HepG2 (cell line): ENCODE data around the gene LSM10. TPM values are rescaled to one million over a fixed set of nuclear protein-coding genes. Genes with fewer than 3 reads are reported as not detected.
A peak's percentile ranks its signal among the peaks of the same experiment; 100 is the strongest.

ENCODE experiments used
- ATAC-seq: fragments of 200-7000 bp; cut with Tn5 transposase; 3 replicates; pipeline ENCODE4 v1.9.1; 2020; ENCODE audit warnings: mild to moderate bottlenecking, moderate library complexity
- BruUV-seq: library from RNA; stranded (reverse); fragments of 400-500 nt; replicated peaks from 2 replicates; lab custom pipeline; 2021; lab: Mats Ljungman, UMichigan
- CTCF ChIA-PET: fragments of 300-600 bp; formaldehyde crosslinking; extraction: SDS; loops from one replicate; lab custom pipeline; 2021; ENCODE audit warnings: low total read pairs, inconsistent platforms, low intra/inter-chr PET ratio; lab: Yijun Ruan, JAX
- POLR2A ChIA-PET: fragments of 350-600 bp; sonication (Branson Sonifier 250); formaldehyde crosslinking; loops from one replicate; lab custom pipeline; 2020; ENCODE audit warnings: antibody characterized with exemption, inconsistent platforms; lab: Yijun Ruan, JAX
- DNase-seq: peaks from one replicate; pipeline ENCODE4 v3.0.0-alpha.2; 2015; ENCODE audit warnings: low spot score
- FAIRE-seq: peaks from 3 replicates; lab custom pipeline; 2011; peaks lifted over from hg19 to GRCh38; lab: Jason Lieb, UNC
- H2AFZ ChIP-seq: one replicate; pipeline ENCODE4 v1.6.1; 2011; ENCODE audit warnings: low read length, inconsistent platforms
- H3K27ac ChIP-seq: fragments of 300-600 bp; 3 replicates; pipeline ENCODE4 v1.8.0; 2011; ENCODE audit warnings: mixed run types, mild to moderate bottlenecking, mixed read lengths, low read length, inconsistent platforms; ENCODE audit not compliant: insufficient read depth; ENCODE audit errors: extremely low read length
- H3K27me3 ChIP-seq, 2 experiments: fragments of 200-600 bp in 1 of 2; 2 replicates in 1 of 2; 3 replicates in 1 of 2; pipeline versions ENCODE4 v1.6.0 to v1.8.0; 2011; ENCODE audit warnings: low read length in 2 of 2, mild to moderate bottlenecking in 2 of 2, moderate library complexity in 2 of 2, inconsistent platforms in 1 of 2; ENCODE audit not compliant: insufficient read depth in 2 of 2, control insufficient read depth in 1 of 2
- H3K36me3 ChIP-seq, 2 experiments: fragments of 200-600 bp in 1 of 2; replicated peaks in 1 of 2; 2 replicates in 1 of 2; 3 replicates in 1 of 2; pipeline versions ENCODE4 v1.5.1 to v1.8.0; 2011; ENCODE audit warnings: low read length in 2 of 2, inconsistent platforms in 1 of 2; ENCODE audit not compliant: insufficient read depth in 2 of 2, control insufficient read depth in 1 of 2
- H3K4me1 ChIP-seq: 2 replicates; pipeline ENCODE4 v1.5.1; 2012; ENCODE audit warnings: low read length, inconsistent platforms; ENCODE audit not compliant: insufficient read depth
- H3K4me2 ChIP-seq: 2 replicates; pipeline ENCODE4 v1.6.0; 2011; ENCODE audit warnings: low read depth, low read length, inconsistent platforms
- H3K4me3 ChIP-seq, 3 experiments: fragments of 200-600 bp in 1 of 3; sonication (generic), shearing (Covaris generic) in 1 of 3; replicated peaks in 1 of 3; 2 replicates each; pipeline ENCODE4 v1.5.1; 2011 to 2016; ENCODE audit warnings: low read length in 3 of 3, inconsistent platforms in 2 of 3, low read depth in 2 of 3, mild to moderate bottlenecking in 2 of 3, control low read depth in 1 of 3, mixed read lengths in 1 of 3; ENCODE audit not compliant: insufficient read depth in 1 of 3
- H3K79me2 ChIP-seq: one replicate; pipeline ENCODE4 v1.6.1; 2011; ENCODE audit warnings: low read length, inconsistent platforms; ENCODE audit not compliant: insufficient read depth
- H3K9ac ChIP-seq: 2 replicates; pipeline ENCODE4 v1.6.0; 2011; ENCODE audit warnings: mild to moderate bottlenecking, low read depth, low read length, inconsistent platforms; ENCODE audit not compliant: insufficient read depth
- H3K9me3 ChIP-seq: 2 replicates; pipeline ENCODE4 v1.5.1; 2012; ENCODE audit warnings: mild to moderate bottlenecking, low read length
- H4K20me1 ChIP-seq: 2 replicates; pipeline ENCODE4 v1.6.0; 2011; ENCODE audit warnings: inconsistent platforms, mild to moderate bottlenecking, low read length, moderate library complexity; ENCODE audit not compliant: insufficient read depth
- CBX2 ChIP-seq, 2 experiments: fragments of 200-600 bp in 1 of 2; sonication (generic); formaldehyde crosslinking in 1 of 2; IDR thresholded peaks; 2 replicates each; pipeline versions ENCODE4 v1.7.0 to v1.8.1; 2018 to 2022; ENCODE audit warnings: low read depth in 2 of 2, low read length in 1 of 2, mild to moderate bottlenecking in 1 of 2, missing genetic modification reagents in 1 of 2
- NR1H2 ChIP-seq: sonication (generic); formaldehyde crosslinking; IDR thresholded peaks from 2 replicates; pipeline ENCODE4 v1.8.1; 2022; ENCODE audit warnings: low read depth, missing genetic modification reagents, borderline replicate concordance
- ZNF432 ChIP-seq: sonication (generic); formaldehyde crosslinking; IDR thresholded peaks from 2 replicates; pipeline ENCODE4 v1.5.0; 2020; ENCODE audit warnings: missing genetic modification reagents, mild to moderate bottlenecking, borderline replicate concordance
- ZNF629 ChIP-seq: sonication (generic); formaldehyde crosslinking; conservative IDR thresholded peaks from 2 replicates; pipeline ENCODE4 v1.5.0; 2020; ENCODE audit warnings: missing genetic modification reagents
- WGBS: methylation state at CpG from one replicate; pipeline ENCODE4 v1.1.6; 2017; ENCODE audit warnings: low lambda C conversion rate; 5-methylcytosine and 5-hydroxymethylcytosine counted together
- in situ Hi-C: cut with HindIII; loops from 2 replicates; pipeline ENCODE4 v1.10.0; 2017; ENCODE audit warnings: low pct_unique_long_range_greater_than_20kb; ENCODE audit not compliant: extremely low pct_ligation_motif_present
- intact Hi-C: fragments of 100-400 bp; cut with micrococcal nuclease; formaldehyde crosslinking; loops from one replicate; pipeline ENCODE4 v1.10.0; 2022; ENCODE audit not compliant: unreplicated experiment
- polyA plus RNA-seq, 8 experiments: library from polyadenylated mRNA; depleted of rRNA in 3 of 8; stranded (reverse) in 7 of 8; unstranded in 1 of 8; fragments of >200 nt; fragmentation: Illumina TruSeq in 4 of 8; extraction: Trizol in 4 of 8; gene quantifications; 2 replicates each; pipeline versions ENCODE4 v1.2.1 to v1.2.3, GENCODE V29; 2011 to 2016; ENCODE audit warnings: low read depth in 4 of 8, missing spikeins in 1 of 8, mixed read lengths in 1 of 8; ENCODE audit not compliant: insufficient read depth in 1 of 8
- total RNA-seq, 5 experiments: library from RNA; depleted of rRNA; stranded (reverse); fragments of >200 nt; fragmentation: Illumina TruSeq; extraction: Trizol; gene quantifications; 2 replicates each; pipeline ENCODE4 v1.2.3, GENCODE V29; 2016; ENCODE audit warnings: low read depth in 1 of 5
- TF ChIP-seq, protein P1 (sequence below): sonication (generic); formaldehyde crosslinking; IDR thresholded peaks from 2 replicates; pipeline ENCODE4 v1.5.0; 2020; ENCODE audit warnings: mild to moderate bottlenecking, missing genetic modification reagents, moderate library complexity
- TF ChIP-seq, protein P2 (sequence below): sonication (generic); formaldehyde crosslinking; IDR thresholded peaks from 2 replicates; pipeline ENCODE4 v1.4.0; 2020; ENCODE audit warnings: missing genetic modification reagents, mild to moderate bottlenecking, borderline replicate concordance
- TF ChIP-seq, protein P3 (sequence below): IDR thresholded peaks from 2 replicates; pipeline ENCODE4 v1.6.1; 2016; ENCODE audit warnings: low read depth

LSM10 gene
- total and polyA plus RNA-seq, 2 of the 13 experiments (the other 11 are each of a cell fraction or from before 2014, with no cell fraction given) = 14.0 to 52.0 TPM

DNA sequence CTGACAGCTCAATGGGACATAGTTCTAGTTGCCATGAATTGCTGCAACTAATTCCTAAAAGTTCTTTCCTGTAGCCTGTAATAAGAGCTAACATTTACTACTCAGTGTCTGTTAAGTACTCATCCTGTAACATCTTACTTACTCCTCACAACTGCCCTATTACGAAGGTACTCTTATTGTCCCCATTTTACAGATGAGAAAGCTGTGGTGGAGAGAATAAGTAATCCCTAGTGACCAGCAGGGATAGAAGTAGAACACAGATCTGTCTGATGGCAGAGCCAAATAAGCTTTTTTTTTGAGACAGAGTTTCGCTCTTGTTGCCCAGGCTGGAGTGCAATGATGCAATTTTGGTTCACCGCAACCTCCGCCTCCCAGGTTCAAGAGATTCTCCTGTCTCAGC is 15.0 kb downstream of the LSM10 start:
- H3K27me3 ChIP-seq = no peaks in the 10 kb centered on the region; a peak in 1 of 5 replicates
- peak overlapping the region; percentile 14 for H3K27ac ChIP-seq
- H3K4me2 ChIP-seq = no peak overlapping the region
- no peak overlapping the region for H2AFZ ChIP-seq
- ChIA-PET POLR2A (interaction anchor here (1.1 to 2.1 kb wide), 3 partner anchors 15 to 142 kb away, joined by 3 to 12 read pairs (median 3); partner anchors contain the start of gene LSM10), CTCF (no interaction called here)
- H3K79me2 ChIP-seq = peaks cover 73% of the 10 kb centered on the region
- no peaks in the 10 kb centered on the region for H3K9me3 ChIP-seq
- intact Hi-C loops (loop anchor here (5.0 kb wide), 1 partner anchor 40 kb away; no protein-coding TSS in a partner anchor), in situ Hi-C loops (no loop called here)
- H3K4me3 ChIP-seq = no peak overlapping the region
- WGBS = 98% methylated on average over 4 of the region's 4 CpGs
- ATAC-seq = no peak
- no peak overlapping the region for H3K9ac ChIP-seq
- H4K20me1 ChIP-seq = peaks cover 10% of the 10 kb centered on the region
- FAIRE-seq = no peak
- DNase-seq = no peak
- peaks cover 7 to 8% of the 10 kb centered on the region in 2 experiments; a peak in 4 of 5 replicates for H3K36me3 ChIP-seq
- TF ChIP-seq, protein P1, sequence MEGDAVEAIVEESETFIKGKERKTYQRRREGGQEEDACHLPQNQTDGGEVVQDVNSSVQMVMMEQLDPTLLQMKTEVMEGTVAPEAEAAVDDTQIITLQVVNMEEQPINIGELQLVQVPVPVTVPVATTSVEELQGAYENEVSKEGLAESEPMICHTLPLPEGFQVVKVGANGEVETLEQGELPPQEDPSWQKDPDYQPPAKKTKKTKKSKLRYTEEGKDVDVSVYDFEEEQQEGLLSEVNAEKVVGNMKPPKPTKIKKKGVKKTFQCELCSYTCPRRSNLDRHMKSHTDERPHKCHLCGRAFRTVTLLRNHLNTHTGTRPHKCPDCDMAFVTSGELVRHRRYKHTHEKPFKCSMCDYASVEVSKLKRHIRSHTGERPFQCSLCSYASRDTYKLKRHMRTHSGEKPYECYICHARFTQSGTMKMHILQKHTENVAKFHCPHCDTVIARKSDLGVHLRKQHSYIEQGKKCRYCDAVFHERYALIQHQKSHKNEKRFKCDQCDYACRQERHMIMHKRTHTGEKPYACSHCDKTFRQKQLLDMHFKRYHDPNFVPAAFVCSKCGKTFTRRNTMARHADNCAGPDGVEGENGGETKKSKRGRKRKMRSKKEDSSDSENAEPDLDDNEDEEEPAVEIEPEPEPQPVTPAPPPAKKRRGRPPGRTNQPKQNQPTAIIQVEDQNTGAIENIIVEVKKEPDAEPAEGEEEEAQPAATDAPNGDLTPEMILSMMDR (CRISPR knock-in tag) = no peak
- TF ChIP-seq ZNF629 (CRISPR knock-in tag) = peak; percentile 82
- H3K4me1 ChIP-seq = peaks cover 81% of the 10 kb centered on the region
- no TSS peak for BruUV-seq

DNA sequence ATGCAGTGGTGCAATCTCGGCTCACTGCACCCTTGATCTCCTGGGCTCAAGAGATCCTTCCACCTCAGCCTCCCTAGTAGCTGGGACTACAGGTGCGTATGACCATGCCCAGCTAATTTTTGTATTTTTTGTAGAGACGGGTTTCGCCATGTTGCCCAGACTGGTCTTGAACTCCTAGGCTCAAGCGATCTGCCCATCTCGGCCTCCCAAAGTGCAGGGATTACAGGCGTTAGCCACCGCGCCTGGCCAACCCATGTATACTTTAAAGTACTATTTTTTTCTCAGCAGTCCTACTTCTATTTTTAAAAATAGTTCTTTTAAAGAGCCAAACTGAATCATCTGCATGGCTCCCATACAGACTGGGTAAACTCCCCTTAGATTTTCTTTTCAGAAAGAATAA is 15.5 kb downstream of the LSM10 start:
- ChIA-PET POLR2A (interaction anchor here (1.1 to 2.1 kb wide), 3 partner anchors 16 to 142 kb away, joined by 3 to 12 read pairs (median 3); partner anchors contain the start of gene LSM10), CTCF (no interaction called here)
- no peak overlapping the region for H3K4me3 ChIP-seq
- no peak for DNase-seq
- no peak overlapping the region; the same call in 1 of the 2 replicates for H3K4me2 ChIP-seq
- H3K27me3 ChIP-seq = no peaks in the 10 kb centered on the region; a peak in 1 of 5 replicates
- in situ Hi-C loops (no loop called here), intact Hi-C loops (loop anchor here (5.0 kb wide), 1 partner anchor 40 kb away; no protein-coding TSS in a partner anchor)
- H3K27ac ChIP-seq = peak overlapping the region; percentile 14
- peaks cover 77% of the 10 kb centered on the region for H3K4me1 ChIP-seq
- H2AFZ ChIP-seq = no peak overlapping the region
- 88% methylated on average over 9 of the region's 9 CpGs for WGBS
- no peak for ATAC-seq
- BruUV-seq = no TSS peak
- H3K36me3 ChIP-seq = peaks cover 6 to 8% of the 10 kb centered on the region in 2 experiments; a peak in 4 of 5 replicates
- H3K9me3 ChIP-seq = no peaks in the 10 kb centered on the region
- H3K9ac ChIP-seq = no peak overlapping the region
- FAIRE-seq = no peak
- peaks cover 76% of the 10 kb centered on the region for H3K79me2 ChIP-seq
- peaks cover 10% of the 10 kb centered on the region for H4K20me1 ChIP-seq
- TF ChIP-seq CBX2 (IDR thresholded peaks at IDR 0.05; ENCODE audit: low read depth, low read length) = no peak
- TF ChIP-seq CBX2 (CRISPR knock-in tag; IDR thresholded peaks at IDR 0.05; ENCODE audit: low read depth) = no peak
- TF ChIP-seq, protein P2, sequence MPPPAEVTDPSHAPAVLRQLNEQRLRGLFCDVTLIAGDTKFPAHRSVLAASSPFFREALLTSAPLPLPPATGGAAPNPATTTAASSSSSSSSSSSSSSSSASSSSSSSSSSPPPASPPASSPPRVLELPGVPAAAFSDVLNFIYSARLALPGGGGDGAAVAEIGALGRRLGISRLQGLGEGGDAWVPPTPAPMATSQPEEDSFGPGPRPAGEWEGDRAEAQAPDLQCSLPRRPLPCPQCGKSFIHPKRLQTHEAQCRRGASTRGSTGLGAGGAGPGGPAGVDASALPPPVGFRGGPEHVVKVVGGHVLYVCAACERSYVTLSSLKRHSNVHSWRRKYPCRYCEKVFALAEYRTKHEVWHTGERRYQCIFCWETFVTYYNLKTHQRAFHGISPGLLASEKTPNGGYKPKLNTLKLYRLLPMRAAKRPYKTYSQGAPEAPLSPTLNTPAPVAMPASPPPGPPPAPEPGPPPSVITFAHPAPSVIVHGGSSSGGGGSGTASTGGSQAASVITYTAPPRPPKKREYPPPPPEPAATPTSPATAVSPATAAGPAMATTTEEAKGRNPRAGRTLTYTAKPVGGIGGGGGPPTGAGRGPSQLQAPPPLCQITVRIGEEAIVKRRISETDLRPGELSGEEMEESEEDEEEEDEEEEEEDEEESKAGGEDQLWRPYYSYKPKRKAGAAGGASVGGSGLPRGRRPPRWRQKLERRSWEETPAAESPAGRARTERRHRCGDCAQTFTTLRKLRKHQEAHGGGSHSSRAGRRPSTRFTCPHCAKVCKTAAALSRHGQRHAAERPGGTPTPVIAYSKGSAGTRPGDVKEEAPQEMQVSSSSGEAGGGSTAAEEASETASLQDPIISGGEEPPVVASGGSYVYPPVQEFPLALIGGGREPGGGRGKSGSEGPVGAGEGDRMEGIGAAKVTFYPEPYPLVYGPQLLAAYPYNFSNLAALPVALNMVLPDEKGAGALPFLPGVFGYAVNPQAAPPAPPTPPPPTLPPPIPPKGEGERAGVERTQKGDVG = no peak
- no peak for TF ChIP-seq ZNF432 (CRISPR knock-in tag)
- TF ChIP-seq, protein P3, sequence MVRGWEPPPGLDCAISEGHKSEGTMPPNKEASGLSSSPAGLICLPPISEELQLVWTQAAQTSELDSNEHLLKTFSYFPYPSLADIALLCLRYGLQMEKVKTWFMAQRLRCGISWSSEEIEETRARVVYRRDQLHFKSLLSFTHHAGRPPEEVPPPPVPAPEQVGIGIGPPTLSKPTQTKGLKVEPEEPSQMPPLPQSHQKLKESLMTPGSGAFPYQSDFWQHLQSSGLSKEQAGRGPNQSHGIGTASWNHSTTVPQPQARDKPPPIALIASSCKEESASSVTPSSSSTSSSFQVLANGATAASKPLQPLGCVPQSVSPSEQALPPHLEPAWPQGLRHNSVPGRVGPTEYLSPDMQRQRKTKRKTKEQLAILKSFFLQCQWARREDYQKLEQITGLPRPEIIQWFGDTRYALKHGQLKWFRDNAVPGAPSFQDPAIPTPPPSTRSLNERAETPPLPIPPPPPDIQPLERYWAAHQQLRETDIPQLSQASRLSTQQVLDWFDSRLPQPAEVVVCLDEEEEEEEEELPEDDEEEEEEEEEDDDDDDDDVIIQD (CRISPR knock-in tag) = no peak
- TF ChIP-seq NR1H2 (CRISPR knock-in tag) = no peak
